SK-N-SH treated with all-trans-retinoic acid at 6 μM for 48 hours (cell line): Measurements from ENCODE around the gene PPM1K.
A peak's percentile ranks its signal among the peaks of the same experiment; 100 is the strongest.

ENCODE experiments used
- ATAC-seq: fragments of 200-7000 bp; cut with Tn5 transposase; 3 replicates; pipeline ENCODE4 v1.9.1; 2020; ENCODE audit warnings: mild to moderate bottlenecking, moderate library complexity
- ARNTL ChIP-seq: fragments of 450-650 bp; formaldehyde crosslinking; IDR thresholded peaks from 2 replicates; pipeline ENCODE4 v1.5.0; 2020; ENCODE audit warnings: low read depth, mild to moderate bottlenecking, moderate library complexity, borderline replicate concordance
- BACH2 ChIP-seq: fragments of 250-450 bp; sonication (Bioruptor Pico); IDR thresholded peaks from 2 replicates; pipeline ENCODE4 v1.9.0; 2021; ENCODE audit warnings: mild to moderate bottlenecking, borderline replicate concordance
- CSDC2 ChIP-seq: fragments of 250-450 bp; sonication (Bioruptor Pico); IDR thresholded peaks from 2 replicates; pipeline ENCODE4 v1.5.0; 2020; ENCODE audit warnings: mild to moderate bottlenecking, moderate library complexity
- ESRRG ChIP-seq: fragments of 250-450 bp; sonication (Bioruptor Pico); IDR thresholded peaks from 2 replicates; pipeline ENCODE4 v1.6.1; 2021; ENCODE audit warnings: mild to moderate bottlenecking
- GLIS3 ChIP-seq: fragments of 250-450 bp; sonication (Bioruptor Pico); IDR thresholded peaks from 2 replicates; pipeline ENCODE4 v1.5.0; 2020; ENCODE audit warnings: mild to moderate bottlenecking, moderate library complexity
- ISL1 ChIP-seq: fragments of 250-450 bp; sonication (Bioruptor Pico); IDR thresholded peaks from 2 replicates; pipeline ENCODE4 v2.1.2; 2022; ENCODE audit warnings: mild to moderate bottlenecking, moderate library complexity
- OSR1 ChIP-seq: fragments of 250-450 bp; sonication (Bioruptor Pico); IDR thresholded peaks from 2 replicates; pipeline ENCODE4 v1.8.0; 2022; ENCODE audit warnings: moderate library complexity, mild to moderate bottlenecking, inconsistent platforms
- RARB ChIP-seq: fragments of 250-450 bp; sonication (Bioruptor Pico); IDR thresholded peaks from 2 replicates; pipeline ENCODE4 v1.8.0; 2021; ENCODE audit warnings: mild to moderate bottlenecking, moderate library complexity
- SNAI2 ChIP-seq: fragments of 250-450 bp; sonication (Bioruptor Pico); IDR thresholded peaks from 2 replicates; pipeline ENCODE4 v1.5.0; 2020; ENCODE audit warnings: mild to moderate bottlenecking, moderate library complexity
- TCF4 ChIP-seq: fragments of 250-450 bp; sonication (Bioruptor Pico); IDR thresholded peaks from 2 replicates; pipeline ENCODE4 v1.8.0; 2021; ENCODE audit warnings: mild to moderate bottlenecking, moderate library complexity, borderline replicate concordance
- TSHZ2 ChIP-seq: fragments of 250-450 bp; sonication (Bioruptor Pico); IDR thresholded peaks from 2 replicates; pipeline ENCODE4 v1.5.0; 2020; ENCODE audit warnings: mild to moderate bottlenecking, moderate library complexity
- ZC3H10 ChIP-seq: fragments of 250-450 bp; sonication (Bioruptor Pico); IDR thresholded peaks from 2 replicates; pipeline ENCODE4 v1.5.1; 2021; ENCODE audit warnings: mild to moderate bottlenecking, moderate library complexity
- ZFP3 ChIP-seq: fragments of 250-450 bp; sonication (Bioruptor Pico); IDR thresholded peaks from 2 replicates; pipeline ENCODE4 v1.5.0; 2020; ENCODE audit warnings: mild to moderate bottlenecking, moderate library complexity
- ZFP30 ChIP-seq: fragments of 450-650 bp; formaldehyde crosslinking; IDR thresholded peaks from 2 replicates; pipeline ENCODE4 v1.5.0; 2022; ENCODE audit warnings: mild to moderate bottlenecking, moderate library complexity
- ZNF565 ChIP-seq: fragments of 450-650 bp; formaldehyde crosslinking; conservative IDR thresholded peaks from 2 replicates; pipeline ENCODE4 v1.5.0; 2020; ENCODE audit warnings: low read depth, mild to moderate bottlenecking, moderate library complexity
- ZNF70 ChIP-seq: fragments of 450-650 bp; formaldehyde crosslinking; IDR thresholded peaks from 2 replicates; pipeline ENCODE4 v1.5.0; 2020; ENCODE audit warnings: mild to moderate bottlenecking, moderate library complexity
- ZNF8 ChIP-seq: fragments of 450-650 bp; formaldehyde crosslinking; IDR thresholded peaks from 2 replicates; pipeline ENCODE4 v1.5.0; 2020; ENCODE audit warnings: mild to moderate bottlenecking, moderate library complexity
- TF ChIP-seq, protein P1 (sequence below): fragments of 250-450 bp; sonication (Bioruptor Pico); IDR thresholded peaks from 2 replicates; pipeline ENCODE4 v1.5.1; 2020; ENCODE audit warnings: low read depth, mild to moderate bottlenecking, moderate library complexity
- TF ChIP-seq, protein P2 (sequence below): fragments of 250-450 bp; sonication (Bioruptor Pico); IDR thresholded peaks from 2 replicates; pipeline ENCODE4 v1.8.0; 2021; ENCODE audit warnings: low read depth, mild to moderate bottlenecking, moderate library complexity, borderline replicate concordance
- TF ChIP-seq, protein P3 (sequence below): fragments of 250-450 bp; sonication (Bioruptor Pico); IDR thresholded peaks from 2 replicates; pipeline ENCODE4 v1.5.1; 2021; ENCODE audit warnings: mild to moderate bottlenecking, moderate library complexity

The PPM1K gene

GRCh38 chr4:88284439-88285234 is at the start of gene PPM1K:
PPM1K (minus strand) TSS chr4:88284561; CDS start chr4:88278583, 5,978 bp downstream.
- TF ChIP-seq BACH2 (CRISPR knock-in tag), result no peak
- peak; percentile 43; the same call in 1 of the 2 replicates for TF ChIP-seq TCF4 (CRISPR knock-in tag)
- no peak for TF ChIP-seq ZFP3 (CRISPR knock-in tag)

DNA sequence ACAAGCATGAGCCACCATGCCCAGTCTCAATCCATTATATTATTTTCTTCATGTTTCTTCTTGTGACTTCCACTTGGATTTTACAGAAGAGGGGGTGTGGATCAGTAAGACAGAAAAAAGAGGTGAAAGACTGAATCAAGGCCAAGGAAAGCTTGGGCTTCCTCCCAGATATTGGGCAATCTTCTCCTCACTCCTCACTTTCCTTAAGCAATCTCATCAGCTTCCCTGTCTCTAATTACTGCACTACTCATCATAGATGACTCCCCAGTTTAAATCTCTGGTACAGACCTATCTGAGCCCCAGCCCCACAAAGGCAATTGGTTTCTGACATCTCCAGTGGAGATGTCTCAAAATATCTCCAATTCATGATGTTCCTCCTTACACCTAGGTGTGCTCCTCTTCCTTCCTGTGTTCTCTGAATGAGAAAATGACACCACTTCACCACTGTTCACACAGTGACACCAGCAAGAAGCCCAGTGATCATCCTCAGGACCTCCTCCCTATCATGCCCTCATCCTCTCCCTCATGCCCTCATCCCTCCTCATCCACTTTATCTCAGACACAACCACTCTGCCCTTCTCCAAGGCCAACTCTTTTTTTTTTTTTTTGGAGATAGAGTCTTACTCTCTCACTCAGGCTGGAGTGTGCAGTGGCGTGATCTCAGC is 49.5 kb upstream of the PPM1K start:
- no peak for ATAC-seq

More at GRCh38 chr4:88284439-88285234, at the start of gene PPM1K:
- peak; percentile 94 for ATAC-seq

GRCh38 chr4:88327665-88328064 is 43.3 kb upstream of the PPM1K start:
- no peak for ATAC-seq

More for the DNA sequence above, 49.5 kb upstream of the PPM1K start:
- TF ChIP-seq CSDC2 (CRISPR knock-in tag) (no peak), ZNF8 (no peak), ZC3H10 (CRISPR knock-in tag) (no peak), ZFP3 (CRISPR knock-in tag) (no peak), GLIS3 (CRISPR knock-in tag) (no peak), RARB (CRISPR knock-in tag) (no peak), TSHZ2 (CRISPR knock-in tag) (no peak), ZNF565 (no peak), ZFP30 (no peak), ESRRG (CRISPR knock-in tag) (no peak), ZNF70 (CRISPR knock-in tag) (no peak), OSR1 (CRISPR knock-in tag) (no peak), ISL1 (no peak), TCF4 (CRISPR knock-in tag) (no peak), SNAI2 (CRISPR knock-in tag) (no peak), BACH2 (CRISPR knock-in tag) (no peak)
- TF ChIP-seq, protein P1, sequence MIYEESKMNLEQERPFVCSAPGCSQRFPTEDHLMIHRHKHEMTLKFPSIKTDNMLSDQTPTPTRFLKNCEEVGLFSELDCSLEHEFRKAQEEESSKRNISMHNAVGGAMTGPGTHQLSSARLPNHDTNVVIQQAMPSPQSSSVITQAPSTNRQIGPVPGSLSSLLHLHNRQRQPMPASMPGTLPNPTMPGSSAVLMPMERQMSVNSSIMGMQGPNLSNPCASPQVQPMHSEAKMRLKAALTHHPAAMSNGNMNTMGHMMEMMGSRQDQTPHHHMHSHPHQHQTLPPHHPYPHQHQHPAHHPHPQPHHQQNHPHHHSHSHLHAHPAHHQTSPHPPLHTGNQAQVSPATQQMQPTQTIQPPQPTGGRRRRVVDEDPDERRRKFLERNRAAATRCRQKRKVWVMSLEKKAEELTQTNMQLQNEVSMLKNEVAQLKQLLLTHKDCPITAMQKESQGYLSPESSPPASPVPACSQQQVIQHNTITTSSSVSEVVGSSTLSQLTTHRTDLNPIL (CRISPR knock-in tag), result no peak
- TF ChIP-seq, protein P2, sequence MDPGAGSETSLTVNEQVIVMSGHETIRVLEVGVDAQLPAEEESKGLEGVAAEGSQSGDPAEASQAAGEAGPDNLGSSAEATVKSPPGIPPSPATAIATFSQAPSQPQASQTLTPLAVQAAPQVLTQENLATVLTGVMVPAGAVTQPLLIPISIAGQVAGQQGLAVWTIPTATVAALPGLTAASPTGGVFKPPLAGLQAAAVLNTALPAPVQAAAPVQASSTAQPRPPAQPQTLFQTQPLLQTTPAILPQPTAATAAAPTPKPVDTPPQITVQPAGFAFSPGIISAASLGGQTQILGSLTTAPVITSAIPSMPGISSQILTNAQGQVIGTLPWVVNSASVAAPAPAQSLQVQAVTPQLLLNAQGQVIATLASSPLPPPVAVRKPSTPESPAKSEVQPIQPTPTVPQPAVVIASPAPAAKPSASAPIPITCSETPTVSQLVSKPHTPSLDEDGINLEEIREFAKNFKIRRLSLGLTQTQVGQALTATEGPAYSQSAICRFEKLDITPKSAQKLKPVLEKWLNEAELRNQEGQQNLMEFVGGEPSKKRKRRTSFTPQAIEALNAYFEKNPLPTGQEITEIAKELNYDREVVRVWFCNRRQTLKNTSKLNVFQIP (CRISPR knock-in tag), result no peak
- TF ChIP-seq, protein P3, sequence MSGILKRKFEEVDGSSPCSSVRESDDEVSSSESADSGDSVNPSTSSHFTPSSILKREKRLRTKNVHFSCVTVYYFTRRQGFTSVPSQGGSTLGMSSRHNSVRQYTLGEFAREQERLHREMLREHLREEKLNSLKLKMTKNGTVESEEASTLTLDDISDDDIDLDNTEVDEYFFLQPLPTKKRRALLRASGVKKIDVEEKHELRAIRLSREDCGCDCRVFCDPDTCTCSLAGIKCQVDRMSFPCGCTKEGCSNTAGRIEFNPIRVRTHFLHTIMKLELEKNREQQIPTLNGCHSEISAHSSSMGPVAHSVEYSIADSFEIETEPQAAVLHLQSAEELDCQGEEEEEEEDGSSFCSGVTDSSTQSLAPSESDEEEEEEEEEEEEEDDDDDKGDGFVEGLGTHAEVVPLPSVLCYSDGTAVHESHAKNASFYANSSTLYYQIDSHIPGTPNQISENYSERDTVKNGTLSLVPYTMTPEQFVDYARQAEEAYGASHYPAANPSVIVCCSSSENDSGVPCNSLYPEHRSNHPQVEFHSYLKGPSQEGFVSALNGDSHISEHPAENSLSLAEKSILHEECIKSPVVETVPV, result no peak
- TF ChIP-seq, all 23 proteins: peak for 0

More at GRCh38 chr4:88327665-88328064, 43.3 kb upstream of the PPM1K start:
- no peak for TF ChIP-seq ZNF70 (CRISPR knock-in tag)
- TF ChIP-seq OSR1 (CRISPR knock-in tag), result no peak
- no peak for TF ChIP-seq TSHZ2 (CRISPR knock-in tag)
- TF ChIP-seq, protein P2 (CRISPR knock-in tag), result no peak
- no peak for TF ChIP-seq ZFP30
- TF ChIP-seq ARNTL, result no peak
- no peak for TF ChIP-seq GLIS3 (CRISPR knock-in tag)
- TF ChIP-seq ZFP3 (CRISPR knock-in tag), result no peak
